Thyroid gland (tissue), 4 donors: ENCODE results near the gene NME8. TPM values are rescaled to one million over a fixed set of nuclear protein-coding genes. Genes with fewer than 3 reads are reported as not detected.
"Not testable (repeated sequence)": the region's sequence is repeated elsewhere in the genome, so short reads cannot be mapped to it uniquely, and the experiment has no call there.

Source experiments
- DNase-seq, 2 donors: peaks; one replicate each; pipeline ENCODE4 v3.0.0-alpha.2; 2019
- H3K27ac ChIP-seq, 3 donors: fragments of 200-600 bp; sonication (generic); 1 replicate in 2 of 3; 2 replicates in 1 of 3; pipeline ENCODE4 v1.5.1; 2016 to 2019; ENCODE audit warnings: mild to moderate bottlenecking in 1 of 3, moderate library complexity in 1 of 3
- H3K27me3 ChIP-seq: fragments of 200-600 bp; sonication (generic); one replicate; pipeline ENCODE4 v1.5.1; 2019
- H3K36me3 ChIP-seq, 2 donors: fragments of 200-600 bp; sonication (generic); one replicate each; pipeline ENCODE4 v1.5.1; 2016 to 2019
- H3K4me1 ChIP-seq, 2 donors: fragments of 200-600 bp; sonication (generic); one replicate each; pipeline ENCODE4 v1.5.1; 2017 to 2019
- H3K4me3 ChIP-seq, 3 donors: fragments of 200-600 bp; sonication (generic); replicated peaks in 1 of 3; 1 replicate in 2 of 3; 2 replicates in 1 of 3; pipeline ENCODE4 v1.5.1; 2016; ENCODE audit warnings: mild to moderate bottlenecking in 1 of 3
- H3K9me3 ChIP-seq: fragments of 200-600 bp; sonication (generic); one replicate; pipeline ENCODE4 v1.5.1; 2017
- POLR2A ChIP-seq, 2 donors: fragments of 450-650 bp; IDR thresholded peaks; one replicate each; pipeline ENCODE4 v1.6.1; 2017; ENCODE audit warnings: antibody characterized with exemption in 2 of 2, mild to moderate bottlenecking in 2 of 2, moderate library complexity in 1 of 2
- WGBS, 2 donors: methylation state at CpG; one replicate each; pipeline ENCODE4 v1.1.5; 2017; 5-methylcytosine and 5-hydroxymethylcytosine counted together
- intact Hi-C: fragments of 100-400 bp; cut with DNase I; formaldehyde crosslinking; loops from one replicate; pipeline ENCODE4 v1.15.1; 2023
- total RNA-seq, 4 donors: library from RNA; depleted of rRNA; stranded (reverse); fragments of >200 nt; gene quantifications; one replicate each; pipeline ENCODE4 v1.2.3, GENCODE V29; 2016
- TF ChIP-seq, protein P1 (sequence below), 6 experiments: fragments of 200-600 bp in 3 of 6; fragments of 450-650 bp in 3 of 6; sonication (generic) in 3 of 6; IDR thresholded peaks; one replicate each; pipeline ENCODE4 v1.5.1; 2016 to 2019; ENCODE audit warnings: antibody characterized with exemption in 6 of 6, mild to moderate bottlenecking in 2 of 6, inconsistent platforms in 1 of 6, moderate library complexity in 1 of 6

NME8 gene, protein sequence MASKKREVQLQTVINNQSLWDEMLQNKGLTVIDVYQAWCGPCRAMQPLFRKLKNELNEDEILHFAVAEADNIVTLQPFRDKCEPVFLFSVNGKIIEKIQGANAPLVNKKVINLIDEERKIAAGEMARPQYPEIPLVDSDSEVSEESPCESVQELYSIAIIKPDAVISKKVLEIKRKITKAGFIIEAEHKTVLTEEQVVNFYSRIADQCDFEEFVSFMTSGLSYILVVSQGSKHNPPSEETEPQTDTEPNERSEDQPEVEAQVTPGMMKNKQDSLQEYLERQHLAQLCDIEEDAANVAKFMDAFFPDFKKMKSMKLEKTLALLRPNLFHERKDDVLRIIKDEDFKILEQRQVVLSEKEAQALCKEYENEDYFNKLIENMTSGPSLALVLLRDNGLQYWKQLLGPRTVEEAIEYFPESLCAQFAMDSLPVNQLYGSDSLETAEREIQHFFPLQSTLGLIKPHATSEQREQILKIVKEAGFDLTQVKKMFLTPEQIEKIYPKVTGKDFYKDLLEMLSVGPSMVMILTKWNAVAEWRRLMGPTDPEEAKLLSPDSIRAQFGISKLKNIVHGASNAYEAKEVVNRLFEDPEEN
- total RNA-seq = 1 to 10 TPM in 1 of 4 donors, not detected in 3; 2.6 TPM

GRCh38 chr7:37848297-37848696 lies at the start of gene NME8:
Gene NME8 (plus strand): TSS chr7:37848597. CDS start chr7:37850267, 1,670 bp downstream.
- Histone ChIP-seq H3K4me3 (no peak within 1 kb of the TSS), H3K36me3 (no peaks in the 10 kb centered on the region), H3K4me1 (no peaks in the 10 kb centered on the region), H3K9me3 (no peaks in the 10 kb centered on the region), H3K27me3 (no peaks in the 10 kb centered on the region), H3K27ac (no peak within 1 kb of the TSS)
- WGBS, 2 donors = 77 to 82% methylated on average over 7 of the region's 7 CpGs
- TF ChIP-seq POLR2A (IDR thresholded peaks at IDR 0.05) = no peak
- intact Hi-C loops = no loop called here
- no peak for DNase-seq

- no peak for DNase-seq
Observed at GRCh38 chr7:37806152-37806551, 42.2 kb upstream of the NME8 start.

DNA sequence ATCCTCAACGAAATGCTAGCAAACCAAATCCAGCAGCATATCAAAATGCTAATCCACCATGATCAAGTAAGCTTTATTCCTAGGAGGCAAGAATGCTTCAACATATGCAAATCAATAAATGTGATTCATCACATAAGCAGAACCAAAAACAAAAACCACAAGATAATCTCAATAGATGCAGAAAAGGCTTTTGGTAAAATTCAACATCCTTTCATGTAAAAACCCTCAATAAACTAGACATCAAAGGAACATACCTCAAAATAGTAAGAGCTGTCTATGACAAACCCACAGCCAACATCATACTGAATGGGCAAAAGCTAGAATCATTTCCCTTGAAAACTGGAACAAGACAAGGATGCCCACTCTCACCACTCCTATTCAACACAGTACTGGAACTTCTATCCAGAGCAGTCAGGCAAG lies 36.2 kb upstream of the NME8 start:
- H3K4me1 ChIP-seq, H3K36me3 ChIP-seq, DNase-seq, H3K4me3 ChIP-seq, intact Hi-C loops, H3K27ac ChIP-seq, H3K27me3 ChIP-seq, H3K9me3 ChIP-seq: not testable (repeated sequence)
- 81 to 87% methylated on average over 1 of the region's 1 CpG for WGBS, 2 donors

More at GRCh38 chr7:37806152-37806551, 42.2 kb upstream of the NME8 start:
- H3K4me3 ChIP-seq = no peak overlapping the region
- intact Hi-C loops = no loop called here
- H3K4me1 ChIP-seq = no peaks in the 10 kb centered on the region
- no peak overlapping the region for H3K27ac ChIP-seq
- no peaks in the 10 kb centered on the region for H3K36me3 ChIP-seq
- TF ChIP-seq, protein P1, sequence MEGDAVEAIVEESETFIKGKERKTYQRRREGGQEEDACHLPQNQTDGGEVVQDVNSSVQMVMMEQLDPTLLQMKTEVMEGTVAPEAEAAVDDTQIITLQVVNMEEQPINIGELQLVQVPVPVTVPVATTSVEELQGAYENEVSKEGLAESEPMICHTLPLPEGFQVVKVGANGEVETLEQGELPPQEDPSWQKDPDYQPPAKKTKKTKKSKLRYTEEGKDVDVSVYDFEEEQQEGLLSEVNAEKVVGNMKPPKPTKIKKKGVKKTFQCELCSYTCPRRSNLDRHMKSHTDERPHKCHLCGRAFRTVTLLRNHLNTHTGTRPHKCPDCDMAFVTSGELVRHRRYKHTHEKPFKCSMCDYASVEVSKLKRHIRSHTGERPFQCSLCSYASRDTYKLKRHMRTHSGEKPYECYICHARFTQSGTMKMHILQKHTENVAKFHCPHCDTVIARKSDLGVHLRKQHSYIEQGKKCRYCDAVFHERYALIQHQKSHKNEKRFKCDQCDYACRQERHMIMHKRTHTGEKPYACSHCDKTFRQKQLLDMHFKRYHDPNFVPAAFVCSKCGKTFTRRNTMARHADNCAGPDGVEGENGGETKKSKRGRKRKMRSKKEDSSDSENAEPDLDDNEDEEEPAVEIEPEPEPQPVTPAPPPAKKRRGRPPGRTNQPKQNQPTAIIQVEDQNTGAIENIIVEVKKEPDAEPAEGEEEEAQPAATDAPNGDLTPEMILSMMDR (IDR thresholded peaks at IDR 0.05) = no peak
- TF ChIP-seq POLR2A (IDR thresholded peaks at IDR 0.05) = no peak
- no peaks in the 10 kb centered on the region for H3K27me3 ChIP-seq
- 88 to 95% methylated on average over 2 of the region's 2 CpGs for WGBS, 2 donors
- no peaks in the 10 kb centered on the region for H3K9me3 ChIP-seq

GRCh38 chr7:37815671-37816371 lies 32.6 kb upstream of the NME8 start:
- H3K36me3 ChIP-seq = no peaks in the 10 kb centered on the region
- TF ChIP-seq, protein P1 (IDR thresholded peaks at IDR 0.05) = no peak
- TF ChIP-seq POLR2A (IDR thresholded peaks at IDR 0.05) = no peak
- WGBS, 2 donors = 81 to 89% methylated on average over 2 of the region's 2 CpGs
- no peak for DNase-seq
- H3K27ac ChIP-seq = no peak overlapping the region
- H3K27me3 ChIP-seq = no peaks in the 10 kb centered on the region
- no peaks in the 10 kb centered on the region for H3K9me3 ChIP-seq
- H3K4me3 ChIP-seq = no peak overlapping the region
- intact Hi-C loops = no loop called here
- H3K4me1 ChIP-seq = no peaks in the 10 kb centered on the region

- WGBS, 2 donors = 43 to 52% methylated on average over 3 of the region's 3 CpGs
- no peak for TF ChIP-seq POLR2A (IDR thresholded peaks at IDR 0.05)
- TF ChIP-seq, protein P1 (IDR thresholded peaks at IDR 0.05) = no peak
- H3K27me3 ChIP-seq = no peaks in the 10 kb centered on the region
- H3K36me3 ChIP-seq = no peaks in the 10 kb centered on the region
- no peak overlapping the region for H3K4me3 ChIP-seq
- H3K27ac ChIP-seq = no peak overlapping the region
- DNase-seq = peak; percentile 2 to 22
- H3K4me1 ChIP-seq = no peaks in the 10 kb centered on the region
- intact Hi-C loops = no loop called here
- no peaks in the 10 kb centered on the region for H3K9me3 ChIP-seq
Observed at GRCh38 chr7:37816922-37817590, 31.3 kb upstream of the NME8 start.
